HG02870 (cell line): ENCODE results near the gene TRIM67.
"Not testable (repeated sequence)": the region's sequence is repeated elsewhere in the genome, so short reads cannot be mapped to it uniquely, and the experiment has no call there.

Experiments
- ATAC-seq: cut with Tn5 transposase; IDR thresholded peaks from one replicate; pipeline ENCODE4 v1.9.1; 2021; ENCODE audit warnings: mild to moderate bottlenecking, moderate library complexity; ENCODE audit not compliant: unreplicated experiment

The TRIM67 gene

GRCh38 chr1:231157311-231157710 lies 4.5 kb upstream of the TRIM67 start:
- no peak for ATAC-seq

- not testable (repeated sequence) for ATAC-seq
Measured at GRCh38 chr1:231158141-231158540, 3.7 kb upstream of the TRIM67 start.

GRCh38 chr1:231159202-231159962 lies 2.5 kb upstream of the TRIM67 start:
- no peak for ATAC-seq

- ATAC-seq, result no peak
Measured at GRCh38 chr1:231159963-231160761, 1.7 kb upstream of the TRIM67 start.

GRCh38 chr1:231160895-231161666 lies 777 bp upstream of the TRIM67 start:
- ATAC-seq, result no peak

- ATAC-seq, result no peak
Measured at GRCh38 chr1:231162297-231162969, 575 bp downstream of the TRIM67 start.

- no peak for ATAC-seq
Measured at GRCh38 chr1:231162970-231163829, 1.3 kb downstream of the TRIM67 start.

- no peak for ATAC-seq
Measured at GRCh38 chr1:231163830-231164427, 2.1 kb downstream of the TRIM67 start.

GRCh38 chr1:231165371-231165770 lies 3.5 kb downstream of the TRIM67 start:
- ATAC-seq, result no peak

- ATAC-seq, result no peak
Measured at GRCh38 chr1:231166398-231166797, 4.5 kb downstream of the TRIM67 start.

- ATAC-seq, result no peak
Measured at GRCh38 chr1:231170875-231171274, 9.0 kb downstream of the TRIM67 start.

- no peak for ATAC-seq
Measured at GRCh38 chr1:231171623-231172197, 9.9 kb downstream of the TRIM67 start.

GRCh38 chr1:231172411-231172810 lies 10.6 kb downstream of the TRIM67 start:
- no peak for ATAC-seq

- no peak for ATAC-seq
Measured at GRCh38 chr1:231176421-231176820, 14.6 kb downstream of the TRIM67 start.

GRCh38 chr1:231177226-231177625 lies 15.4 kb downstream of the TRIM67 start:
- ATAC-seq, result no peak

GRCh38 chr1:231177936-231178335 lies 16.1 kb downstream of the TRIM67 start:
- no peak for ATAC-seq

GRCh38 chr1:231178970-231179369 lies 17.1 kb downstream of the TRIM67 start:
- no peak for ATAC-seq

- ATAC-seq, result no peak
Measured at GRCh38 chr1:231180034-231180433, 18.2 kb downstream of the TRIM67 start.

GRCh38 chr1:231181271-231181670 lies 19.4 kb downstream of the TRIM67 start:
- ATAC-seq, result no peak
